Lower lobe of right lung (tissue), 2 donors: ENCODE data around the gene RNF213. TPM values are rescaled to one million over a fixed set of nuclear protein-coding genes. Genes with fewer than 3 reads are reported as not detected.

Experiments used
- ATAC-seq, 2 donors: fragments of 200-7000 bp; cut with Tn5 transposase; one replicate each; pipeline ENCODE4 v1.9.1; 2020 to 2022; ENCODE audit warnings: mild to moderate bottlenecking in 2 of 2, moderate library complexity in 2 of 2
- DNase-seq: peaks from one replicate; pipeline ENCODE4 v3.0.0-alpha.2; 2020
- H3K27ac ChIP-seq: fragments of 200-600 bp; one replicate; pipeline ENCODE4 v1.8.0; 2022
- H3K27me3 ChIP-seq: fragments of 200-600 bp; one replicate; pipeline ENCODE4 v1.8.0; 2022; ENCODE audit warnings: low read depth
- H3K36me3 ChIP-seq: fragments of 200-600 bp; one replicate; pipeline ENCODE4 v1.8.0; 2022; ENCODE audit warnings: mild to moderate bottlenecking
- H3K4me1 ChIP-seq: fragments of 200-600 bp; one replicate; pipeline ENCODE4 v1.8.0; 2022
- H3K4me3 ChIP-seq: fragments of 200-600 bp; one replicate; pipeline ENCODE4 v1.8.0; 2022; ENCODE audit warnings: mild to moderate bottlenecking
- H3K9me3 ChIP-seq: fragments of 200-600 bp; one replicate; pipeline ENCODE4 v1.8.0; 2022
- intact Hi-C: fragments of 100-400 bp; cut with DNase I; formaldehyde crosslinking; loops from one replicate; pipeline ENCODE4 v1.11.0; 2022
- total RNA-seq: library from RNA; stranded (reverse); fragmentation: NEBNext Ultra II Directional; extraction: Animal tissue kit (Norgen Biotek cat#: 25700); gene quantifications from one replicate; pipeline ENCODE4 v1.2.1, GENCODE V29; 2021
- TF ChIP-seq, protein P1 (sequence below): fragments of 200-600 bp; IDR thresholded peaks from one replicate; pipeline ENCODE4 v1.8.0; 2022; ENCODE audit warnings: antibody characterized with exemption, mild to moderate bottlenecking
- donor health status: DM: no; HTN: yes; CAD: no; lungs with severe emphysema.

The RNF213 gene
- total RNA-seq, 1 donor from 2014 or later, result 300 TPM

DNA sequence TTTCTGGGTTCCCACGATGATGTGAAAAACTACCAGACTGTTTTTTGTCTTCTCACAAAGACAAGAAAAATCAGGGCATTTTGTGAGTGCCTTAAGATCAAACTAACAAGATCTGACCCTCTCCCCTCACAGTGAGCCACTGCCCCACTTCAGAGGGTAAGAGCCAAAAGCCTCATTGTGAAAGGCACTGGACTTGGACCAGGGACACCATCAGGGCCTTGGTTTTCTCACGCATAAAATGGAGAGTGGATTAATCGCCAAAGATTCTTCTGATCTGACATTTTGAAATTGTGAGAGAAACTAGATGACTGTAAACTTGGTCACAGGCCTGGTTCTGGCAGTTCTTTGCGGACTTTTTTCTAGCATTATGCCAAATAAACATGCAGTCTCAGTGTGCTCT, 133.3 kb downstream of the RNF213 start:
- intact Hi-C loops, result no loop called here
- no peak for DNase-seq
- H3K27ac ChIP-seq, result no peak overlapping the region

DNA sequence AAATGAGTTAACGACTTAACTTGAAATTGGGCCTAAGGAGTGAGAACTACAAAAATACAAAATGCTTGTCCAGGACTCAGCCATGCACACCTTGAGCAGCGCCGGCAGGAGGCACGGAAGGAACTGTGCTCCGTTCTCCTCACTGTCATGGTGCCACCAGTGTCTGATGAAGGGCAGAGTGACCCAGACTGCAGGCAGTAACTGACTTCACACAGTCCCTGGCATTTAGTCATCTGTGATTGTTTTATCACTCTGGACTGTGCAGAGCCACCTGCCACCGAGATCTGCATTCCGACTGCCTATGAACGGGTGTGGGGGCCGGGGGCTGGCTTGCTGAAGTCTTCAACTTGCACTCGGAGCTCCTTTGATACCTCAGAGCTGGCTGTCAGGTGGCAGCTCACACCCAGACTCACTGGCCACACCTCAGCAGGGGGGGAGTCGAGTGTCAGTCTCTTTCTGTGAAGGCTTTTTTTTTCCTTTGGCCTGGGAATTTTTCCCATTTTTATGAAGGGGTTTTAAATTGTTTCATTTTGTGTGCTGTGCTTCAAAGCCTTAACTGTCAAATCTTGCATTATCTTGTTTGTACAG, 134.1 kb downstream of the RNF213 start:
- Histone ChIP-seq H3K4me1 (peaks cover 12% of the 10 kb centered on the region), H3K4me3 (no peak overlapping the region), H3K9me3 (no peaks in the 10 kb centered on the region), H3K27ac (peak overlapping the region; percentile 20), H3K27me3 (no peaks in the 10 kb centered on the region), H3K36me3 (peaks cover 60% of the 10 kb centered on the region)
- no peak for DNase-seq
- TF ChIP-seq, protein P1, sequence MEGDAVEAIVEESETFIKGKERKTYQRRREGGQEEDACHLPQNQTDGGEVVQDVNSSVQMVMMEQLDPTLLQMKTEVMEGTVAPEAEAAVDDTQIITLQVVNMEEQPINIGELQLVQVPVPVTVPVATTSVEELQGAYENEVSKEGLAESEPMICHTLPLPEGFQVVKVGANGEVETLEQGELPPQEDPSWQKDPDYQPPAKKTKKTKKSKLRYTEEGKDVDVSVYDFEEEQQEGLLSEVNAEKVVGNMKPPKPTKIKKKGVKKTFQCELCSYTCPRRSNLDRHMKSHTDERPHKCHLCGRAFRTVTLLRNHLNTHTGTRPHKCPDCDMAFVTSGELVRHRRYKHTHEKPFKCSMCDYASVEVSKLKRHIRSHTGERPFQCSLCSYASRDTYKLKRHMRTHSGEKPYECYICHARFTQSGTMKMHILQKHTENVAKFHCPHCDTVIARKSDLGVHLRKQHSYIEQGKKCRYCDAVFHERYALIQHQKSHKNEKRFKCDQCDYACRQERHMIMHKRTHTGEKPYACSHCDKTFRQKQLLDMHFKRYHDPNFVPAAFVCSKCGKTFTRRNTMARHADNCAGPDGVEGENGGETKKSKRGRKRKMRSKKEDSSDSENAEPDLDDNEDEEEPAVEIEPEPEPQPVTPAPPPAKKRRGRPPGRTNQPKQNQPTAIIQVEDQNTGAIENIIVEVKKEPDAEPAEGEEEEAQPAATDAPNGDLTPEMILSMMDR, result no peak
- ATAC-seq, result no peak
- intact Hi-C loops, result no loop called here

More for the DNA sequence above, 133.3 kb downstream of the RNF213 start:
- H3K4me3 ChIP-seq, result no peak overlapping the region
- no peaks in the 10 kb centered on the region for H3K27me3 ChIP-seq
- peaks cover 12% of the 10 kb centered on the region for H3K4me1 ChIP-seq
- TF ChIP-seq, protein P1, result no peak
- no peaks in the 10 kb centered on the region for H3K9me3 ChIP-seq
- ATAC-seq, result peak in 1 of 2 donors; percentile 23
- H3K36me3 ChIP-seq, result peaks cover 67% of the 10 kb centered on the region

DNA sequence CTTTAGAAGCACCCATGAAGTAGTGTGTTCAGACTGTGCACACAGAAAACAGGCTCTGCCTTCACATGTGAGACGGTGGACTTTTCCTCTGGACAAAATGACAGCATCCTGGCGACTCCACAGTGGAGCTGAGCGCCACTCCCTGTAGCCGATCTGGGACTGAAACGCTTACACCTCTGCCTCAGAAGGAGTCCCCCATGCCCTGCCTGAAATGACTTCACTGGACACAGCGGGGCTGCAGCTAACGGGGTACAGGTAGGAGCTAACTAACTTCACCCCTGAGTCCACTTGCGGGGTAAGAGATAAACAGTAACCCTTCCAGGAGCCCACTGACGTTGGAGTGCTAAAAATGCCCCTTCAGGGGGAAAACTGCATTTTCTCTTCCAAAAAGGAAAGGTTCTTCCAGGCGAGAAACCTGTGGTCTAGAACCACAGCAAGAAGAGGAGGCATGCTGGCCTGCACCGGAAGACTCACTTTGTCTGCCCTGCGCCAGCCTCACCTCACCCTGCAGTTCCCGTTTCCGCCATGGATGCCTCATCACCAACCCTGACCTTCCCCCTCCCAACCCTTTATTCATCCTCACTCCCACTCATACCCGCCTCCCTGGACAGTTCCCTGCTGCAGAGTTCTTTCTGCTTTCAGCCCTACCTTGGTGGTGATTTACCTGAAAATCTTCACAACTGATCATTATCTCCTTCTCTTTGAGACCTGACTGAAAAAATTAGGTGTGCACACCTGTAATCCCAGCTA, 134.9 kb downstream of the RNF213 start:
- ATAC-seq, result peak in 1 of 2 donors; percentile 49
- H3K9me3 ChIP-seq, result no peaks in the 10 kb centered on the region
- no peak for DNase-seq
- H3K36me3 ChIP-seq, result peaks cover 51% of the 10 kb centered on the region
- TF ChIP-seq, protein P1, result no peak
- H3K27ac ChIP-seq, result peak overlapping the region; percentile 8
- intact Hi-C loops, result no loop called here
- no peaks in the 10 kb centered on the region for H3K27me3 ChIP-seq
- no peak overlapping the region for H3K4me3 ChIP-seq
- H3K4me1 ChIP-seq, result peaks cover 12% of the 10 kb centered on the region

DNA sequence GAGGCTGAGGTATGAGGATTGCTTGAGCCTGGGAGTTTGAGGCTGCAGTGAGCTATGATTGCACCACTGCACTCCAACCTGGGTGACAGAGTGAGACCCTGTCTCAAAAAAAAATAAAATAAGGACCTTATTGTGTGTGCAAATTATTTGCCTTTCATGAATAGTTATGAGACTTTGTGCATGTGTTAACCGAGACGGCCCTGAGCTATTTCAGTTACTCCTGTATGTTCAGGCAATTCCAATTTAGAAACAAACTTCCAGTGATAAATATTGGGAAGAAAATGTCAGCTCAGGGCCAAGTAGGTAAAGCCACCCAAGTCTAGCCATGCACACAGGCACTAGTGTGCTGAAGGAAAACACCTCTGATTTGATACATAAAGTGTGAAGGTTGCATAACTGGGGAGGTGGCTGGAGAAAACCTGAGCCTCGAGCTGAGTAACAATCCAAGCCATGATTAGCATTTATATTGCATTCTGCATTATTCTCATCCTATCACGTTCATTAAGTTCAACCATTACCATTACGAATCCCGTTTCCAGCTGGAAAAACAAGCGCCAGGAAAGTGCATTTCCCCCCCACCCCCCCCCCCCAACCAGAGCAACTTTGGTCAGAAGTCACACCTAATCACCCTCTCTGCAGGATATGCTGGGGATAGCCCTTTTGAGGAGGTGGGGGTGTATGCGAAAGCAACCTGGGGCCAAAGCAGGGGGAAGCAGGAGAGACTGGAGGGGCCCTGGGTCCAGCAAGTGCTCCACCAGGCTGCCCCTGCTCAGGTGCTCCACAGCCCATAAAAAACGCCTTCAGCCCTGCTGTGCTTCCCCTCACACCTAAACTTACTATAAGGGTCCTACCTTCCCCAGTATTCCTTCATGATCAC, 135.7 kb downstream of the RNF213 start:
- Histone ChIP-seq H3K27ac (no peak overlapping the region), H3K4me3 (no peak overlapping the region), H3K9me3 (no peaks in the 10 kb centered on the region), H3K36me3 (peaks cover 43% of the 10 kb centered on the region), H3K27me3 (no peaks in the 10 kb centered on the region), H3K4me1 (peaks cover 12% of the 10 kb centered on the region)
- TF ChIP-seq, protein P1, result no peak
- no peak for DNase-seq
- intact Hi-C loops, result no loop called here
- peak; percentile 31 to 43 for ATAC-seq

DNA sequence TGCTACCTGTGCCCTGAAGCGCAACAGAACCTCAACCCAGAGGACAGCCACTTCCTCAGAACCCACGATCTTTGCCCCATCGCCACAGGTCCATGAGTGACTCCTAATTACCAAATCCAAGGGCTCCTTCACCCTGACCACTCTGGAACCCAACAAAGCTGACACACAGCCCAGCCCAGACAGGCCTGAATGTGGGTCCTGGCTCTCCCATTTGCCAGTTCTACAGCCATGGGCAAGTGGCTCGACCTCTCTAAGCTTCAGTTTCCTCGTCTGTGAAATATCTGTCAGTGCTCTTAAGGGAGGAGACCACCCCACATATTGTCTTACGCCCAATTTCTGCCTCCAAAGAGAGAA, 136.4 kb downstream of the RNF213 start:
- Histone ChIP-seq H3K27ac (no peak overlapping the region), H3K36me3 (peaks cover 37% of the 10 kb centered on the region), H3K9me3 (no peaks in the 10 kb centered on the region), H3K4me3 (no peak overlapping the region), H3K27me3 (no peaks in the 10 kb centered on the region), H3K4me1 (peaks cover 12% of the 10 kb centered on the region)
- TF ChIP-seq, protein P1, result no peak
- DNase-seq (no peak), ATAC-seq (peak in 1 of 2 donors; percentile 46)
- intact Hi-C loops, result no loop called here
